NT2/D1 (cell line): ENCODE results near the gene PHC2.

ENCODE experiments used
- SUZ12 ChIP-seq: IDR thresholded peaks from 2 replicates; pipeline ENCODE4 v1.6.1; 2011; ENCODE audit not compliant: insufficient read length, insufficient read depth; ENCODE audit errors: extremely low read depth
- YY1 ChIP-seq: IDR thresholded peaks from 2 replicates; pipeline ENCODE4 v1.6.1; 2011; ENCODE audit not compliant: insufficient read length, insufficient read depth
- ZNF274 ChIP-seq: IDR thresholded peaks from 2 replicates; pipeline ENCODE4 v1.6.1; 2011; ENCODE audit warnings: mild to moderate bottlenecking, low read depth, low read length

DNA sequence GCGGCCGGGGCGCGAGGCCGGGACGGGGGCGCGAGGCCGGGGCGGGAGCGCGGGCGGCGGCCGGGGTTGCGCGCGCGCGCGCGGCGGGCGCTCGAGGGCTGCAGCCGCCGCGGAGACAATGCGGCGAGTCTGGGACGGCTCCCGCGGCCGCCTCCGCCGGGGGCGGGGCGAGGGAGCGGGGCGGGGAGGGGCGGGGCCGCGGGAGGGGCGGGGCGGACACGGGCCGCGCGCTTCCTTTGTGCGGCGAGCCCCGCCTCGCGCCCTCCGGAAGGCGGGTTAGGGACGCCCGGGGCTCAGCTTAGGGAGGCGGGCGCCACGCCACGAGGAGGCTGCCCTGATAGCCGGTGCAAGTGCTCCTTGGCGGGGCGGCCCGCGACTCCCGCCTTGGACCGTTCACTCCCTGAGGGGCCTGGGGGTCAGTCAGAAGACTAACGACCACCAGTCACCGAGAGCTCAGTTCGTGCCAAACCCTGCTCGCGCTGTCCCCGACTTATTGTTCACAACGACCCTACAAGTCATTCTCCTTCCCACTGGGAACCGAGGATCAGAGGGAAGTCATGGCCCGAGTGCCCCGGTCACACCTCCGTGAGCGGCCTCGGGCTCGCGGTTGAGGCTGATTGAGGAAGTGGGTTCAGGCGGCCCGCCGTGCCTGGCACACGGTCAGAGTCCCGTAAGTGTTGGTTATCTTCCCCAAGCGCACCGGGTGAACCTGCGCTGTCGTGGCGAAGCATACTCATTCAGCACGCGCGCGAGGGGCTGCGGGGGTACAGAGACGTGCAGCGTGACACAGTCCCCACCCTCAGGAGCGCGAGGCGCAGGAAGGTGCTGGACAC is 80.9 kb downstream of the PHC2 start:
- TF ChIP-seq SUZ12 (no peak), YY1 (no peak), ZNF274 (no peak)
